Testis (tissue), 2 donors: ENCODE measurements around the gene KLHL15.

Source experiments
- CTCF ChIP-seq, 3 experiments: fragments of 450-650 bp in 2 of 3; fragments of 200-600 bp in 1 of 3; sonication (generic) in 1 of 3; IDR thresholded peaks; one replicate each; pipeline ENCODE4 v1.5.1; 2016 to 2019; ENCODE audit warnings: antibody characterized with exemption in 3 of 3, mild to moderate bottlenecking in 2 of 3, moderate library complexity in 1 of 3
- POLR2A ChIP-seq: fragments of 450-650 bp; IDR thresholded peaks from one replicate; pipeline ENCODE4 v1.6.1; 2017; ENCODE audit warnings: antibody characterized with exemption, mild to moderate bottlenecking, moderate library complexity

- TF ChIP-seq CTCF (IDR thresholded peaks at IDR 0.05) = no peak
- no peak for TF ChIP-seq POLR2A
These were observed 999 bp upstream of the KLHL15 start for GRCh38 chrX:24027985-24028384.
